Bronchial epithelial cell (primary cell): ENCODE data around the gene RASSF5. TPM values are rescaled to one million over a fixed set of nuclear protein-coding genes. Genes with fewer than 3 reads are reported as not detected.
"Not testable (repeated sequence)": the region's sequence is repeated elsewhere in the genome, so short reads cannot be mapped to it uniquely, and the experiment has no call there.

Source experiments
- DNase-seq: peaks from one replicate; pipeline ENCODE4 v3.0.0-alpha.2; 2010; ENCODE audit warnings: low read depth
- FAIRE-seq: peaks from 2 replicates; lab custom pipeline; 2011; peaks lifted over from hg19 to GRCh38; lab: Jason Lieb, UNC
- H3K27me3 ChIP-seq: 2 replicates; pipeline ENCODE4 v1.5.1; 2011; ENCODE audit warnings: low read length; ENCODE audit not compliant: control insufficient read depth, insufficient read depth
- H3K36me3 ChIP-seq: 2 replicates; pipeline ENCODE4 v1.5.1; 2011; ENCODE audit warnings: low read length; ENCODE audit not compliant: control insufficient read depth, insufficient read depth
- H3K4me3 ChIP-seq: 2 replicates; pipeline ENCODE4 v1.5.1; 2011; ENCODE audit warnings: mild to moderate bottlenecking, low read depth, low read length, control low read depth
- CTCF ChIP-seq: IDR thresholded peaks from 2 replicates; pipeline ENCODE4 v1.5.1; 2011; ENCODE audit warnings: mild to moderate bottlenecking, moderate library complexity, low read length, control low read depth, inconsistent platforms; ENCODE audit not compliant: insufficient read depth, severe bottlenecking
- total RNA-seq: library from RNA; depleted of rRNA; stranded (reverse); fragments of >200 nt; gene quantifications from 2 replicates; pipeline ENCODE4 v1.2.1, GENCODE V29; 2014

Gene RASSF5
- total RNA-seq, 1 donor from 2014 or later: 3.4 TPM

- DNase-seq: peak; percentile 83
- Histone ChIP-seq H3K27me3 (no peaks in the 10 kb centered on the region), H3K4me3 (no peak overlapping the region), H3K36me3 (peaks cover 8% of the 10 kb centered on the region)
- peak; percentile 36 for FAIRE-seq
- no peak for TF ChIP-seq CTCF
These were observed 29.6 kb upstream of the RASSF5 start for GRCh38 chr1:206477581-206478380.

GRCh38 chr1:206478746-206479145 lies 28.6 kb upstream of the RASSF5 start:
- Histone ChIP-seq H3K4me3 (no peak overlapping the region), H3K36me3 (peaks cover 6% of the 10 kb centered on the region), H3K27me3 (no peaks in the 10 kb centered on the region)
- DNase-seq: no peak
- no peak for TF ChIP-seq CTCF
- FAIRE-seq: no peak

- Histone ChIP-seq H3K36me3 (peaks cover 7% of the 10 kb centered on the region), H3K4me3 (no peak overlapping the region), H3K27me3 (no peaks in the 10 kb centered on the region)
- peak; percentile 72 for DNase-seq
- FAIRE-seq: peak; percentile 60
- TF ChIP-seq CTCF: peak; percentile 87
These were observed 27.9 kb upstream of the RASSF5 start for GRCh38 chr1:206479183-206480125.

- no peak for DNase-seq
- Histone ChIP-seq H3K27me3 (no peaks in the 10 kb centered on the region), H3K4me3 (no peak overlapping the region), H3K36me3 (peaks cover 8% of the 10 kb centered on the region)
- TF ChIP-seq CTCF: no peak
- no peak for FAIRE-seq
These were observed 27.1 kb upstream of the RASSF5 start for GRCh38 chr1:206480211-206480610.

GRCh38 chr1:206482611-206483010 lies 24.7 kb upstream of the RASSF5 start:
- peak; percentile 43 for FAIRE-seq
- peaks cover 10% of the 10 kb centered on the region for H3K36me3 ChIP-seq
- no peaks in the 10 kb centered on the region for H3K27me3 ChIP-seq
- peak; percentile 90 for DNase-seq
- H3K4me3 ChIP-seq: no peak overlapping the region
- TF ChIP-seq CTCF: no peak

- DNase-seq, FAIRE-seq, H3K4me3 ChIP-seq, H3K27me3 ChIP-seq: not testable (repeated sequence)
- peaks cover 13% of the 10 kb centered on the region for H3K36me3 ChIP-seq
These were observed 23.5 kb upstream of the RASSF5 start for GRCh38 chr1:206483864-206484263.
